ENCODE results near the gene MUC13.

The MUC13 gene

GRCh38 chr3:124890573-124891190, 43.9 kb downstream of the MUC13 start:
- no peak overlapping the region for H3K27ac Mint-ChIP-seq
- no peak overlapping the region for H3K4me3 Mint-ChIP-seq
- no peak for DNase-seq
- H3K9me3 Mint-ChIP-seq: no peaks in the 10 kb centered on the region
- peaks cover 13% of the 10 kb centered on the region for H3K4me1 Mint-ChIP-seq
- ATAC-seq: no peak
- peaks cover 47% of the 10 kb centered on the region for H3K27me3 Mint-ChIP-seq

GRCh38 chr3:124888482-124889441, 45.8 kb downstream of the MUC13 start:
- peaks cover 13% of the 10 kb centered on the region for H3K4me1 Mint-ChIP-seq

GRCh38 chr3:124887932-124888298, 46.6 kb downstream of the MUC13 start:
- ATAC-seq (no peak), DNase-seq (no peak)
- Mint-ChIP-seq H3K27ac (no peak overlapping the region), H3K4me1 (peaks cover 13% of the 10 kb centered on the region), H3K9me3 (no peaks in the 10 kb centered on the region), H3K27me3 (peaks cover 74% of the 10 kb centered on the region), H3K4me3 (peak overlapping the region; percentile 80 to 81)

More at GRCh38 chr3:124888482-124889441, 45.8 kb downstream of the MUC13 start:
- ATAC-seq (no peak), DNase-seq (no peak)
- Mint-ChIP-seq H3K27ac (no peak overlapping the region), H3K4me3 (no peak overlapping the region), H3K27me3 (peaks cover 66% of the 10 kb centered on the region), H3K9me3 (no peaks in the 10 kb centered on the region)

- peak within 1 kb of the TSS; percentile 80 to 81 for H3K4me3 Mint-ChIP-seq
Measured at GRCh38 chr3:124887177-124887931, 47.2 kb downstream of the MUC13 start, which contains the start of gene ITGB5. Gene ITGB5, minus strand, starts transcription at chr3:124887365. Its CDS starts 365 bp downstream, at chr3:124887000.

GRCh38 chr3:124886168-124887056, 48.1 kb downstream of the MUC13 start:
- H3K4me1 Mint-ChIP-seq: peaks cover 13% of the 10 kb centered on the region
- ATAC-seq: peak; percentile 80
- no peak overlapping the region for H3K27ac Mint-ChIP-seq
- peak; percentile 40 to 43 for DNase-seq
- H3K4me3 Mint-ChIP-seq: peak overlapping the region; percentile 26 to 59
- H3K27me3 Mint-ChIP-seq: peaks cover 88% of the 10 kb centered on the region
- no peaks in the 10 kb centered on the region for H3K9me3 Mint-ChIP-seq

More at GRCh38 chr3:124887177-124887931, 47.2 kb downstream of the MUC13 start, which contains the start of gene ITGB5:
- no peaks in the 10 kb centered on the region for H3K9me3 Mint-ChIP-seq
- peaks cover 13% of the 10 kb centered on the region for H3K4me1 Mint-ChIP-seq
- peak; percentile 80 for ATAC-seq
- H3K27ac Mint-ChIP-seq: no peak within 1 kb of the TSS
- H3K27me3 Mint-ChIP-seq: peaks cover 79% of the 10 kb centered on the region
- DNase-seq: peak; percentile 34 to 45

- Mint-ChIP-seq H3K27me3 (peaks cover 83% of the 10 kb centered on the region), H3K4me1 (peaks cover 13% of the 10 kb centered on the region), H3K27ac (no peak overlapping the region), H3K4me3 (peak overlapping the region; percentile 26 to 59), H3K9me3 (no peaks in the 10 kb centered on the region)
- ATAC-seq (no peak), DNase-seq (no peak)
Measured at GRCh38 chr3:124885466-124886167, 48.9 kb downstream of the MUC13 start.

GRCh38 chr3:124884474-124885101, 50.0 kb downstream of the MUC13 start:
- Mint-ChIP-seq H3K4me3 (no peak overlapping the region), H3K27me3 (peaks cover 72% of the 10 kb centered on the region)

GRCh38 chr3:124883766-124884473, 50.6 kb downstream of the MUC13 start:
- peaks cover 71% of the 10 kb centered on the region for H3K27me3 Mint-ChIP-seq
- H3K4me3 Mint-ChIP-seq: no peak overlapping the region
- no peaks in the 10 kb centered on the region for H3K9me3 Mint-ChIP-seq
- no peak overlapping the region for H3K27ac Mint-ChIP-seq
- no peak for ATAC-seq
- DNase-seq: no peak
- H3K4me1 Mint-ChIP-seq: peaks cover 19% of the 10 kb centered on the region

More at GRCh38 chr3:124884474-124885101, 50.0 kb downstream of the MUC13 start:
- ATAC-seq (no peak), DNase-seq (no peak)
- H3K27ac Mint-ChIP-seq: no peak overlapping the region
- H3K4me1 Mint-ChIP-seq: peaks cover 13% of the 10 kb centered on the region
- H3K9me3 Mint-ChIP-seq: no peaks in the 10 kb centered on the region

GRCh38 chr3:124882816-124883747, 51.5 kb downstream of the MUC13 start:
- Mint-ChIP-seq H3K27me3 (peaks cover 67% of the 10 kb centered on the region), H3K4me1 (peaks cover 25% of the 10 kb centered on the region), H3K27ac (no peak overlapping the region)

GRCh38 chr3:124881976-124882697, 52.4 kb downstream of the MUC13 start:
- H3K27ac Mint-ChIP-seq: no peak overlapping the region
- H3K4me3 Mint-ChIP-seq: no peak overlapping the region
- ATAC-seq (no peak), DNase-seq (no peak)
- H3K27me3 Mint-ChIP-seq: peaks cover 58% of the 10 kb centered on the region
- H3K9me3 Mint-ChIP-seq: no peaks in the 10 kb centered on the region
- peaks cover 18% of the 10 kb centered on the region for H3K4me1 Mint-ChIP-seq

More at GRCh38 chr3:124882816-124883747, 51.5 kb downstream of the MUC13 start:
- no peak overlapping the region for H3K4me3 Mint-ChIP-seq
- H3K9me3 Mint-ChIP-seq: no peaks in the 10 kb centered on the region
- no peak for DNase-seq
- ATAC-seq: no peak

GRCh38 chr3:124879337-124879680, 55.2 kb downstream of the MUC13 start:
- Mint-ChIP-seq H3K4me1 (peaks cover 12% of the 10 kb centered on the region), H3K4me3 (peak overlapping the region in 1 of 2 donors; percentile 11), H3K9me3 (no peaks in the 10 kb centered on the region), H3K27ac (no peak overlapping the region), H3K27me3 (peaks cover 37% of the 10 kb centered on the region)
- ATAC-seq (no peak), DNase-seq (no peak)

Measured in stimulated activated naive CD8-positive, alpha-beta T cell treated with anti-CD3 and anti-CD28 coated beads, Interleukin-15, amount 100 ng/mL, for 72 hours (primary cell).